GM18498 (cell line): ENCODE results near the gene DYNC1I1.

Experiments
- ATAC-seq: cut with Tn5 transposase; IDR thresholded peaks from one replicate; pipeline ENCODE4 v1.9.1; 2021; ENCODE audit warnings: mild to moderate bottlenecking, moderate library complexity; ENCODE audit not compliant: unreplicated experiment

Gene DYNC1I1

GRCh38 chr7:96120445-96121225 lies 348.3 kb downstream of the DYNC1I1 start:
- no peak for ATAC-seq

- no peak for ATAC-seq
Measured at GRCh38 chr7:96121752-96122151, 349.4 kb downstream of the DYNC1I1 start.

- no peak for ATAC-seq
Measured at GRCh38 chr7:96122746-96123145, 350.4 kb downstream of the DYNC1I1 start.

- ATAC-seq, result no peak
Measured at GRCh38 chr7:96126382-96126781, 354.0 kb downstream of the DYNC1I1 start.

- no peak for ATAC-seq
Measured at GRCh38 chr7:96127746-96128145, 355.4 kb downstream of the DYNC1I1 start.

- ATAC-seq, result no peak
Measured at GRCh38 chr7:96131525-96131924, 359.2 kb downstream of the DYNC1I1 start.

GRCh38 chr7:96135241-96135640 lies 362.9 kb downstream of the DYNC1I1 start:
- ATAC-seq, result no peak

- no peak for ATAC-seq
Measured at GRCh38 chr7:96136600-96137239, 364.4 kb downstream of the DYNC1I1 start.

- ATAC-seq, result no peak
Measured at GRCh38 chr7:96143495-96144259, 371.3 kb downstream of the DYNC1I1 start.

GRCh38 chr7:96144260-96144526 lies 371.8 kb downstream of the DYNC1I1 start:
- no peak for ATAC-seq
